ENCODE measurements around the gene PHACTR3. TPM values are rescaled to one million over a fixed set of nuclear protein-coding genes. Genes with fewer than 3 reads are reported as not detected.

Gene PHACTR3
- total and polyA plus RNA-seq, 4 donors = 0.14 to 0.42 (median 0.17) TPM

DNA sequence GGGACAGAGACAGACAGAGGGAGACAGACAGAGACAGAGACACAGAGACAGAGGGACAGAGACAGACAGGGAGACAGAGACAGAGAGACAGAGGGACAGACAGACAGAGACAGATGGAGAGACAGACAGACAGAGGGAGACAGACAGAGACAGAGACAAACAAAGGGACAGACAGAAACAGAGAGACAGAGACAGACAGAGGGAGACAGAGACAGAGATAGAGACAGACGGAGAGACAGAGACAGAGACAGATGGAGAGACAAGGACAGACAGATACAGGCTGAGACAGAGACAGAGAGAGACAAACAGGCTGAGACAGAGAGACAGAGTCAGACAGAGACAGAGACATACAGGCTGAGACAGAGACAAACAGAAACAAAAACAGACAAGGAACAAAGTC lies 39.4 kb upstream of the PHACTR3 start:
- H3K9me3 ChIP-seq (ENCODE audit: control insufficient read depth in 4 of 4, low read length in 3 of 4) = no peaks in the 10 kb centered on the region
- 76% methylated on average over 1 of the region's 1 CpG for WGBS
- H3K36me3 ChIP-seq (ENCODE audit: control insufficient read depth in 4 of 4, insufficient read depth in 3 of 4, low read depth in 1 of 4, low read length in 3 of 4) = no peaks in the 10 kb centered on the region
- H3K4me1 ChIP-seq (ENCODE audit: control insufficient read depth in 4 of 4, insufficient read depth in 4 of 4, low read length in 3 of 4) = no peaks in the 10 kb centered on the region
- H3K9ac ChIP-seq (ENCODE audit: low read depth in 1 of 2, low read length in 2 of 2) = no peak overlapping the region
- H3K4me3 ChIP-seq (ENCODE audit: low read depth in 1 of 3, low read length in 3 of 3) = no peak overlapping the region
- no peak for DNase-seq (ENCODE audit: low spot score)
- TF ChIP-seq HNF4A (conservative IDR thresholded peaks at IDR 0.05) (no peak), NR2F2 (IDR thresholded peaks at IDR 0.05) (no peak), RXRA (IDR thresholded peaks at IDR 0.05) (no peak), SP1 (IDR thresholded peaks at IDR 0.05) (no peak), HNF4G (IDR thresholded peaks at IDR 0.05) (no peak), YY1 (IDR thresholded peaks at IDR 0.05) (no peak), TAF1 (conservative IDR thresholded peaks at IDR 0.05) (no peak), GABPA (IDR thresholded peaks at IDR 0.05 in 1 of 2, conservative IDR thresholded peaks at IDR 0.05 in 1 of 2) (no peak), FOXA2 (IDR thresholded peaks at IDR 0.05) (no peak), EGR1 (IDR thresholded peaks at IDR 0.05; ENCODE audit: low read depth in 2 of 2) (no peak), JUND (IDR thresholded peaks at IDR 0.05) (no peak), RAD21 (IDR thresholded peaks at IDR 0.05) (no peak), FOXA1 (IDR thresholded peaks at IDR 0.05) (no peak)
- TF ChIP-seq, protein P1, sequence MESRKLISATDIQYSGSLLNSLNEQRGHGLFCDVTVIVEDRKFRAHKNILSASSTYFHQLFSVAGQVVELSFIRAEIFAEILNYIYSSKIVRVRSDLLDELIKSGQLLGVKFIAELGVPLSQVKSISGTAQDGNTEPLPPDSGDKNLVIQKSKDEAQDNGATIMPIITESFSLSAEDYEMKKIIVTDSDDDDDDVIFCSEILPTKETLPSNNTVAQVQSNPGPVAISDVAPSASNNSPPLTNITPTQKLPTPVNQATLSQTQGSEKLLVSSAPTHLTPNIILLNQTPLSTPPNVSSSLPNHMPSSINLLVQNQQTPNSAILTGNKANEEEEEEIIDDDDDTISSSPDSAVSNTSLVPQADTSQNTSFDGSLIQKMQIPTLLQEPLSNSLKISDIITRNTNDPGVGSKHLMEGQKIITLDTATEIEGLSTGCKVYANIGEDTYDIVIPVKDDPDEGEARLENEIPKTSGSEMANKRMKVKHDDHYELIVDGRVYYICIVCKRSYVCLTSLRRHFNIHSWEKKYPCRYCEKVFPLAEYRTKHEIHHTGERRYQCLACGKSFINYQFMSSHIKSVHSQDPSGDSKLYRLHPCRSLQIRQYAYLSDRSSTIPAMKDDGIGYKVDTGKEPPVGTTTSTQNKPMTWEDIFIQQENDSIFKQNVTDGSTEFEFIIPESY (IDR thresholded peaks at IDR 0.05) = no peak
- TF ChIP-seq, protein P2, sequence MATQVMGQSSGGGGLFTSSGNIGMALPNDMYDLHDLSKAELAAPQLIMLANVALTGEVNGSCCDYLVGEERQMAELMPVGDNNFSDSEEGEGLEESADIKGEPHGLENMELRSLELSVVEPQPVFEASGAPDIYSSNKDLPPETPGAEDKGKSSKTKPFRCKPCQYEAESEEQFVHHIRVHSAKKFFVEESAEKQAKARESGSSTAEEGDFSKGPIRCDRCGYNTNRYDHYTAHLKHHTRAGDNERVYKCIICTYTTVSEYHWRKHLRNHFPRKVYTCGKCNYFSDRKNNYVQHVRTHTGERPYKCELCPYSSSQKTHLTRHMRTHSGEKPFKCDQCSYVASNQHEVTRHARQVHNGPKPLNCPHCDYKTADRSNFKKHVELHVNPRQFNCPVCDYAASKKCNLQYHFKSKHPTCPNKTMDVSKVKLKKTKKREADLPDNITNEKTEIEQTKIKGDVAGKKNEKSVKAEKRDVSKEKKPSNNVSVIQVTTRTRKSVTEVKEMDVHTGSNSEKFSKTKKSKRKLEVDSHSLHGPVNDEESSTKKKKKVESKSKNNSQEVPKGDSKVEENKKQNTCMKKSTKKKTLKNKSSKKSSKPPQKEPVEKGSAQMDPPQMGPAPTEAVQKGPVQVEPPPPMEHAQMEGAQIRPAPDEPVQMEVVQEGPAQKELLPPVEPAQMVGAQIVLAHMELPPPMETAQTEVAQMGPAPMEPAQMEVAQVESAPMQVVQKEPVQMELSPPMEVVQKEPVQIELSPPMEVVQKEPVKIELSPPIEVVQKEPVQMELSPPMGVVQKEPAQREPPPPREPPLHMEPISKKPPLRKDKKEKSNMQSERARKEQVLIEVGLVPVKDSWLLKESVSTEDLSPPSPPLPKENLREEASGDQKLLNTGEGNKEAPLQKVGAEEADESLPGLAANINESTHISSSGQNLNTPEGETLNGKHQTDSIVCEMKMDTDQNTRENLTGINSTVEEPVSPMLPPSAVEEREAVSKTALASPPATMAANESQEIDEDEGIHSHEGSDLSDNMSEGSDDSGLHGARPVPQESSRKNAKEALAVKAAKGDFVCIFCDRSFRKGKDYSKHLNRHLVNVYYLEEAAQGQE (IDR thresholded peaks at IDR 0.05) = no peak
- TF ChIP-seq, protein P3, sequence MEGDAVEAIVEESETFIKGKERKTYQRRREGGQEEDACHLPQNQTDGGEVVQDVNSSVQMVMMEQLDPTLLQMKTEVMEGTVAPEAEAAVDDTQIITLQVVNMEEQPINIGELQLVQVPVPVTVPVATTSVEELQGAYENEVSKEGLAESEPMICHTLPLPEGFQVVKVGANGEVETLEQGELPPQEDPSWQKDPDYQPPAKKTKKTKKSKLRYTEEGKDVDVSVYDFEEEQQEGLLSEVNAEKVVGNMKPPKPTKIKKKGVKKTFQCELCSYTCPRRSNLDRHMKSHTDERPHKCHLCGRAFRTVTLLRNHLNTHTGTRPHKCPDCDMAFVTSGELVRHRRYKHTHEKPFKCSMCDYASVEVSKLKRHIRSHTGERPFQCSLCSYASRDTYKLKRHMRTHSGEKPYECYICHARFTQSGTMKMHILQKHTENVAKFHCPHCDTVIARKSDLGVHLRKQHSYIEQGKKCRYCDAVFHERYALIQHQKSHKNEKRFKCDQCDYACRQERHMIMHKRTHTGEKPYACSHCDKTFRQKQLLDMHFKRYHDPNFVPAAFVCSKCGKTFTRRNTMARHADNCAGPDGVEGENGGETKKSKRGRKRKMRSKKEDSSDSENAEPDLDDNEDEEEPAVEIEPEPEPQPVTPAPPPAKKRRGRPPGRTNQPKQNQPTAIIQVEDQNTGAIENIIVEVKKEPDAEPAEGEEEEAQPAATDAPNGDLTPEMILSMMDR (IDR thresholded peaks at IDR 0.05; ENCODE audit: low read depth, low read length, missing input control) = no peak
- TF ChIP-seq, protein P4, sequence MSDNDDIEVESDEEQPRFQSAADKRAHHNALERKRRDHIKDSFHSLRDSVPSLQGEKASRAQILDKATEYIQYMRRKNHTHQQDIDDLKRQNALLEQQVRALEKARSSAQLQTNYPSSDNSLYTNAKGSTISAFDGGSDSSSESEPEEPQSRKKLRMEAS (IDR thresholded peaks at IDR 0.05) = no peak
- TF ChIP-seq, protein P5, sequence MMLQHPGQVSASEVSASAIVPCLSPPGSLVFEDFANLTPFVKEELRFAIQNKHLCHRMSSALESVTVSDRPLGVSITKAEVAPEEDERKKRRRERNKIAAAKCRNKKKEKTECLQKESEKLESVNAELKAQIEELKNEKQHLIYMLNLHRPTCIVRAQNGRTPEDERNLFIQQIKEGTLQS (IDR thresholded peaks at IDR 0.05) = no peak
- H3K27me3 ChIP-seq (ENCODE audit: control insufficient read depth in 4 of 4, insufficient read depth in 4 of 4, low read length in 3 of 4) = peaks cover 0 to 4% (median under 1%) of the 10 kb centered on the region in 4 donors
- H3K27ac ChIP-seq (ENCODE audit: low read depth in 1 of 2, low read length in 2 of 2) = no peak overlapping the region

Measured in liver (tissue), 9 donors.